Pancreas (tissue), 10 donors: ENCODE measurements around the gene PHKB. TPM values are rescaled to one million over a fixed set of nuclear protein-coding genes. Genes with fewer than 3 reads are reported as not detected.

Source experiments
- ATAC-seq, 4 donors: fragments of 200-7000 bp; cut with Tn5 transposase; one replicate each; pipeline versions ENCODE4 v1.8.0 to v1.9.1; 2020; ENCODE audit warnings: mild to moderate bottlenecking in 4 of 4, moderate library complexity in 4 of 4
- DNase-seq, 6 donors: peaks; one replicate each; pipeline ENCODE4 v3.0.0-alpha.2; 2020
- FAIRE-seq: peaks from 2 replicates; lab custom pipeline; 2012; peaks lifted over from hg19 to GRCh38; lab: Jason Lieb, UNC
- H3K27ac ChIP-seq, 4 donors: fragments of 200-600 bp; sonication (generic); 1 replicate in 3 of 4; 2 replicates in 1 of 4; pipeline versions ENCODE4 v1.5.0 to v1.8.0; 2020
- H3K27me3 ChIP-seq, 4 donors: fragments of 200-600 bp; one replicate each; pipeline ENCODE4 v1.8.0; 2021
- H3K36me3 ChIP-seq, 3 donors: fragments of 200-600 bp; sonication (generic) in 1 of 3; one replicate each; pipeline versions ENCODE4 v1.5.0 to v1.8.0; 2020 to 2021
- H3K4me1 ChIP-seq, 3 donors: fragments of 200-600 bp; one replicate each; pipeline ENCODE4 v1.8.0; 2021
- H3K4me3 ChIP-seq, 4 donors: fragments of 200-600 bp; sonication (generic) in 2 of 4; one replicate each; pipeline versions ENCODE4 v1.5.0 to v1.8.0; 2020 to 2021
- H3K9me3 ChIP-seq, 4 donors: fragments of 200-600 bp; one replicate each; pipeline ENCODE4 v1.8.0; 2021
- CTCF ChIP-seq, 4 donors: fragments of 200-600 bp; sonication (generic) in 3 of 4; IDR thresholded peaks; one replicate each; pipeline versions ENCODE4 v1.5.0 to v1.8.0; 2021; ENCODE audit warnings: antibody characterized with exemption in 4 of 4
- WGBS, 2 donors: extraction: QIAGEN DNeasy Blood & Tissue Kit; methylation state at CpG; one replicate each; pipeline ENCODE4 v1.1.7; 2013; 5-methylcytosine and 5-hydroxymethylcytosine counted together
- intact Hi-C, 3 donors: fragments of 100-400 bp; cut with DNase I; formaldehyde crosslinking; loops; one replicate each; pipeline versions ENCODE4 v1.11.1 to v1.14.2; 2022
- polyA plus RNA-seq, 2 donors: library from polyadenylated mRNA; stranded (reverse); fragments of 200-250 nt; gene quantifications; one replicate each; pipeline ENCODE4 v1.2.3, GENCODE V29; 2013
- total RNA-seq, 6 donors: library from RNA; stranded (reverse); fragmentation: NEBNext Ultra II Directional in 4 of 6; extraction: Animal tissue kit (Norgen Biotek cat#: 25700) in 4 of 6; gene quantifications; one replicate each; pipeline versions ENCODE4 v1.2.1 to v1.2.4, GENCODE V29; 2021 to 2023
- donor health status: healthy with polysubstance abuse.
- donor health status: DM: no; HTN: no; CAD: no; lungs with moderate emphysema.
- donor health status: DM: no; HTN: no; CAD: no.
- donor health status: control.
- donor health status: control.
- donor health status: Bipolar disorder and iron deficiency.
- donor health status: DM: yes; HTN: yes; CAD: no.
- donor health status: DM: no; HTN: no; CAD: no.
- donor health status: DM: no; HTN: no; CAD: no.
- donor health status: DM: yes; HTN: yes; CAD: no.

Gene PHKB
- total and polyA plus RNA-seq, 8 donors, result 13.3 to 46.4 (median 27.2) TPM

DNA sequence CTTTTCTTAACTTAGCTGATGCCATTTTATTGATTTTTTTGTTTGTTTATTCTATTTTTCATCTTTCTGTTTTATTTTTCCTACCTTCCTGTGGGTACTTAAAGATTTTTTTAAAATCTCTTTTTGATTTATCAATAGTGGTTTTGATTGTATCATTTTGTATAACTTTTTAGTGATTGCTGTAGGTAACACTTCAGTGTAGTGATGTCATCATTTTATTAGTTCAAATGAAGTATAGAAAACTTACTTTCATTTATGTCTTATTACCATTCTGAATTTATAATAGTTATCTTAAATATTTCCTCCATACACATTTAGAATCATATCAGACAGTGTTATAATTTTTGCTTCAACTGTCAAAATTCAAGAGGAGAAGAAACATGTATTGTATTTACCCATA lies 115.9 kb downstream of the PHKB start:
- H3K4me1 ChIP-seq, result no peaks in the 10 kb centered on the region
- H3K36me3 ChIP-seq, result no peaks in the 10 kb centered on the region
- DNase-seq, result no peak
- no peak for TF ChIP-seq CTCF (IDR thresholded peaks at IDR 0.05)
- no peak for ATAC-seq
- no peak overlapping the region for H3K27ac ChIP-seq
- intact Hi-C loops, result no loop called here
- no peak for FAIRE-seq
- no peaks in the 10 kb centered on the region for H3K27me3 ChIP-seq
- no peak overlapping the region for H3K4me3 ChIP-seq
- no peaks in the 10 kb centered on the region for H3K9me3 ChIP-seq

DNA sequence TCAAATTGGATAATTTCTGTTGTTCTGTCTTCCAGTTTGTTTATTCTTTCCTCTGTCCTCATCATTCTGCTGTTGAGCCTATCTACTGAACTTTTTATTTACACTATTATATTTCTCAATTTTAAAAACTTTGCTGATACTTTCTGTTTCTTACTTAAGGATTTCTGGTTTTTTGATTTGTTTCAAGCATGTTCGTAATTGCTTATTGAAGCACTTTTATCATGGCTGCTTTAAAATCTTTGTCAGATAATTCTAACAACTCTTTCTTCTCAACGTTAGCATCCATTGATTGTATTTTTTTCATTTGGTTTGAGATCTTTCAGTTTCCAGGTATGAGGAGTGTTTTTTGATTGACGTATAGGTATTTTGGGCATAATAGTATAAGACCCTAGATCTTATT lies 116.9 kb downstream of the PHKB start:
- TF ChIP-seq CTCF (IDR thresholded peaks at IDR 0.05), result no peak
- Histone ChIP-seq H3K36me3 (no peaks in the 10 kb centered on the region), H3K27me3 (no peaks in the 10 kb centered on the region), H3K4me3 (no peak overlapping the region), H3K4me1 (no peaks in the 10 kb centered on the region), H3K27ac (no peak overlapping the region), H3K9me3 (no peaks in the 10 kb centered on the region)
- FAIRE-seq, result no peak
- 79 to 98% methylated on average over 3 of the region's 3 CpGs for WGBS, 2 donors
- ATAC-seq, result no peak
- intact Hi-C loops, result no loop called here
- DNase-seq, result no peak

DNA sequence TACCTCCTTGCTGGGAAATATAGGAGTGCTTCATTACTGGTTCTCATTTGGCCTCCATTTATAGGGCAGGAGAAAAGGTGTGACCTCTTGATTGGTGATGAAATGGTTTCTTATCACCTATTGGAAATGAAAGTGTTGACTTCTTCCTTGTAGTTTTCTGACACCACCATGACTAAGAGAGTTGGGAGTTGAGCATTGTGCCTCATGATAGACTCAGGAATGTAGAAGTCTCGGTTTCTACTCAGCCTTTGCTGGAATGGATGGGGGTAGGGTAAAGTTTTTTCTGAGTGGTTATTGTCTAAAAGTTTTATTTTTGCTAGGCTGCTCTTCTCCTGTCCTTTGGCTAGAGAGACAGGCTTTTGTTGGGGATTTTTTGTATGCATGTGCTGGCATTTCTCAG lies 117.4 kb downstream of the PHKB start:
- no peak for TF ChIP-seq CTCF (IDR thresholded peaks at IDR 0.05)
- WGBS, 2 donors, result 97 to 100% methylated on average over 1 of the region's 1 CpG

GRCh38 chr16:47581114-47581513 lies 120.0 kb downstream of the PHKB start:
- H3K4me3 ChIP-seq, result no peak overlapping the region
- H3K36me3 ChIP-seq, result no peaks in the 10 kb centered on the region
- ATAC-seq (no peak), FAIRE-seq (no peak), DNase-seq (no peak)
- no peak for TF ChIP-seq CTCF (IDR thresholded peaks at IDR 0.05)
- no peaks in the 10 kb centered on the region for H3K27me3 ChIP-seq
- WGBS, 2 donors, result 74 to 93% methylated on average over 2 of the region's 2 CpGs
- no peaks in the 10 kb centered on the region for H3K9me3 ChIP-seq
- H3K27ac ChIP-seq, result no peak overlapping the region
- H3K4me1 ChIP-seq, result no peaks in the 10 kb centered on the region
- intact Hi-C loops, result no loop called here

More for the DNA sequence above, 117.4 kb downstream of the PHKB start:
- H3K9me3 ChIP-seq, result no peaks in the 10 kb centered on the region
- H3K27ac ChIP-seq, result no peak overlapping the region
- no peak for ATAC-seq
- no peak overlapping the region for H3K4me3 ChIP-seq
- no peaks in the 10 kb centered on the region for H3K27me3 ChIP-seq
- no peaks in the 10 kb centered on the region for H3K4me1 ChIP-seq
- DNase-seq, result no peak
- intact Hi-C loops, result no loop called here
- no peak for FAIRE-seq
- H3K36me3 ChIP-seq, result no peaks in the 10 kb centered on the region

GRCh38 chr16:47584464-47585225 lies 123.5 kb downstream of the PHKB start:
- Histone ChIP-seq H3K9me3 (no peaks in the 10 kb centered on the region), H3K27ac (no peak overlapping the region), H3K4me1 (no peaks in the 10 kb centered on the region), H3K36me3 (no peaks in the 10 kb centered on the region), H3K4me3 (no peak overlapping the region), H3K27me3 (no peaks in the 10 kb centered on the region)
- 94 to 96% methylated on average over 4 of the region's 4 CpGs for WGBS, 2 donors
- no peak for FAIRE-seq
- DNase-seq, result no peak
- TF ChIP-seq CTCF (IDR thresholded peaks at IDR 0.05), result no peak
- intact Hi-C loops, result no loop called here
- ATAC-seq, result no peak
